ENCODE measurements around the gene ANKMY1. TPM values are rescaled to one million over a fixed set of nuclear protein-coding genes. Genes with fewer than 3 reads are reported as not detected.

The ANKMY1 gene
- total and polyA plus RNA-seq, 2 of the 13 experiments (the other 11 are each of a cell fraction or from before 2014, with no cell fraction given): 11.7 to 18.8 TPM

- ChIA-PET CTCF (ENCODE audit: low intra/inter-chr PET ratio, low total read pairs) (no interaction called here), POLR2A (no interaction called here)
- intact Hi-C loops (cut with micrococcal nuclease; ENCODE audit: unreplicated experiment): no loop called here
- no peak overlapping the region for H3K4me3 ChIP-seq (replicated peaks in 1 of 3; ENCODE audit: insufficient read depth in 1 of 3, low read depth in 2 of 3, low read length in 3 of 3)
- H3K4me1 ChIP-seq (ENCODE audit: insufficient read depth, low read length): no peaks in the 10 kb centered on the region
- DNase-seq (ENCODE audit: low spot score): no peak
- in situ Hi-C loops (cut with HindIII; ENCODE audit: extremely low pct_ligation_motif_present, low pct_unique_long_range_greater_than_20kb): no loop called here
- H2AFZ ChIP-seq (ENCODE audit: low read length): no peak overlapping the region
- peaks cover 0 to 1% of the 10 kb centered on the region in 2 experiments; a peak in 1 of 5 replicates for H3K36me3 ChIP-seq (replicated peaks in 1 of 2; ENCODE audit: control insufficient read depth in 1 of 2, insufficient read depth in 2 of 2, low read length in 2 of 2)
- no TSS peak for BruUV-seq (replicated peaks)
- H3K27me3 ChIP-seq (ENCODE audit: control insufficient read depth in 1 of 2, insufficient read depth in 2 of 2, low read length in 2 of 2): no peaks in the 10 kb centered on the region
- no peaks in the 10 kb centered on the region for H4K20me1 ChIP-seq (ENCODE audit: insufficient read depth, low read length)
- no peak overlapping the region for H3K4me2 ChIP-seq (ENCODE audit: low read depth, low read length)
- H3K9me3 ChIP-seq (ENCODE audit: low read length): no peaks in the 10 kb centered on the region
- no peak overlapping the region for H3K27ac ChIP-seq (ENCODE audit: extremely low read length, insufficient read depth, low read length)
- FAIRE-seq: no peak
- WGBS (ENCODE audit: low lambda C conversion rate): 96% methylated on average over 11 of the region's 11 CpGs
- TF ChIP-seq PHF8 (CRISPR knock-in tag; IDR thresholded peaks at IDR 0.05) (no peak), KLF9 (CRISPR knock-in tag; IDR thresholded peaks at IDR 0.05; ENCODE audit: low read depth) (no peak), ZSCAN22 (CRISPR knock-in tag; IDR thresholded peaks at IDR 0.05) (no peak), ESRRA (CRISPR knock-in tag; IDR thresholded peaks at IDR 0.05; ENCODE audit: low read depth) (no peak), HIVEP1 (CRISPR knock-in tag; IDR thresholded peaks at IDR 0.05) (no peak), ZBTB1 (CRISPR knock-in tag; IDR thresholded peaks at IDR 0.05; ENCODE audit: borderline replicate concordance) (no peak), ETS1 (CRISPR knock-in tag; IDR thresholded peaks at IDR 0.05) (no peak), IRF2 (CRISPR knock-in tag; IDR thresholded peaks at IDR 0.05) (no peak), GTF3A (CRISPR knock-in tag; conservative IDR thresholded peaks at IDR 0.05) (no peak), SRF (IDR thresholded peaks at IDR 0.05; ENCODE audit: low read depth, low read length) (no peak)
- no peak for ATAC-seq
- H3K79me2 ChIP-seq (ENCODE audit: insufficient read depth, low read length): no peaks in the 10 kb centered on the region
- H3K9ac ChIP-seq (ENCODE audit: insufficient read depth, low read depth, low read length): no peak overlapping the region
Measured at GRCh38 chr2:240482141-240482540, 75.6 kb downstream of the ANKMY1 start.

Data from HepG2 (cell line).